GM18951 (cell line): ENCODE data around the gene MMP24OS.

Experiments used
- POLR2A ChIP-seq: IDR thresholded peaks from 4 replicates; pipeline ENCODE4 v1.6.1; 2011; ENCODE audit warnings: mild to moderate bottlenecking; ENCODE audit not compliant: insufficient read length, insufficient read depth; ENCODE audit errors: extremely low read depth
- in situ Hi-C: fragments of 300-500 bp; cut with MboI; formaldehyde crosslinking; loops from one replicate; pipeline ENCODE4 v1.12.0; 2022; ENCODE audit warnings: low sequenced_read_pairs, mixed read lengths, inconsistent platforms; ENCODE audit not compliant: unreplicated experiment

Gene MMP24OS

DNA sequence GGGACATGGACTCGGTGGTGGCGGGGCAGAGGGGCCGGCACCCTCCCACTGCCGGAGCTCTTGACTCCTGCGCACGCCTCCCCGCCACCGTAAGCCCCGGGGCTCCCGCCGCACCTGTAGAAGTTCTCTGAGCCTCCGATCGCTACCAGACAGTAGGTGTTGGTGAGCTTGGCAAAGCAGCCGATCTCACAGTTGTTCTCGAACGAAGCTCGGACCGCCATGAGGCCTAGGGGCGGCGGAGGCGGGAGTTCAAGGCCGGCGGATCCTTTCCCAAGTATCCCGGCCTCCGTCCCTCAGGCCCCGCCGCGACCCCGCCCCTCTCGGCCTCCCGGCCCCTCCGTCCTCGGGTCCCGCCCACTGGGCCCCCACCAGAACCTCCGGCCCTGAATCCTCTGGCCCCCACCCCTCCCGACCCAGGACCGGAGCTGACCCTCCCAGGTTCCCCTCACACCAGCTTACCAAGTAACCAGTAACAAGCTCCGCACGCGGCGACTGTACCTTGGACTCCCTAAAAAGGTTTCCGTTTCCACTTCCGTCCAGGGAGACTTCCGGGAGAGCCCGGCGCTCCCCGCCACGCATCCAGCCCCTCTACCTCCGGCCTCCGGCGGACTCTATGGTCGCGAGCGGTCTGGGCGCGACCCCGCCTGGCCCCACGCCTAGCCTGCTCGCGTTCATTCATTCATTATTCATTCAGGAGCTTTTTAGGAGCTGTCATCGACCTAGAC, 6.5 kb upstream of the MMP24OS start, which contains the start of gene EIF6:
Gene EIF6, minus strand, starts transcription at position 506 of the 725 bp plus-strand sequence. Its CDS starts 285 bp downstream, at position 221.
- in situ Hi-C loops, result no loop called here
- peak; percentile 81 for TF ChIP-seq POLR2A

GRCh38 chr20:35283441-35284266, 5.7 kb upstream of the MMP24OS start:
- in situ Hi-C loops, result no loop called here
- no peak for TF ChIP-seq POLR2A

GRCh38 chr20:35281506-35282101, 3.7 kb upstream of the MMP24OS start:
- no peak for TF ChIP-seq POLR2A
- in situ Hi-C loops, result no loop called here

DNA sequence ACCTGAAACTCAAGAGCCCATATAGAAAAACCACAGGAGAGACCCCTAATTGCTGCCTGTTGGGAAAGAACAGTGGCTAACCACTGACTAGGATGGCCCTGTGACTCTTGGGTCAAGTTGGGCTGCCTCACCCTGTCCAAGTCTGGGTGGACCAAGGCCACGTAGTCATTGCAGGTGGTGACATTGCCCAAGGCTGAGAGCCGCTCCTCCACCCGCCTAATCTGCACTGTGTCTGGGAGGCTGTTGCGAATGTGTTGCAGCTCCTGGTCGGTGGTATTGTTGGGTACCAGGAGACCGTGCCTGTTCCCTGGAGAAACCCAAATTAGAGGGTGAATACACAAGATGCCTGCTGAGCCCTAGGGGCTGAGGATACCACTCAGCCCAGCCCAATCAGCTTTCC, 2.6 kb upstream of the MMP24OS start:
- TF ChIP-seq POLR2A, result no peak
- in situ Hi-C loops, result no loop called here

GRCh38 chr20:35279533-35280174, 1.7 kb upstream of the MMP24OS start:
- in situ Hi-C loops, result no loop called here

GRCh38 chr20:35279040-35279439, 1.1 kb upstream of the MMP24OS start:
- no peak for TF ChIP-seq POLR2A
- in situ Hi-C loops, result no loop called here

More at GRCh38 chr20:35279533-35280174, 1.7 kb upstream of the MMP24OS start:
- no peak for TF ChIP-seq POLR2A

- TF ChIP-seq POLR2A, result no peak
- in situ Hi-C loops, result no loop called here
Observed at GRCh38 chr20:35277127-35277526, 795 bp downstream of the MMP24OS start.

DNA sequence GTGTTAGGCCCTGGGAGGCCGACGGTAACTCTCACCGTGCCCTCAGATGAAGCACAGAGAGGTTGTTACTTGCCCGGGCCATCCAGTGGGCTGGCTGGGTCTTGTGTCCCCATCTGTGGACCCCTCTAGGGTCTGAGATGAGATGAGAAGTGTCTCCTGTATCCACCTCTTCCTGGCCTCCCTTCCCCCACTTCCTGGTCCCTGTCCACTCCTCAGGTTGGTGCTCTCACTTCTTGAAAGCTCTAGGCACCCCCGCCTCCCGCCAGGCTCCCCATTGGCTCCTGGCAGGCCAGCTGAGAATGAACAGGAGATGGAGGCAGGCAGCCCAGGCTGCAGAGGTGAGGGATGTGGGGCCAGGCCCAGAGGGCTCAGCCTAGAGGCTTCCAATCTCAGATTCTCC, 1.5 kb downstream of the MMP24OS start:
- in situ Hi-C loops, result no loop called here
- no peak for TF ChIP-seq POLR2A

DNA sequence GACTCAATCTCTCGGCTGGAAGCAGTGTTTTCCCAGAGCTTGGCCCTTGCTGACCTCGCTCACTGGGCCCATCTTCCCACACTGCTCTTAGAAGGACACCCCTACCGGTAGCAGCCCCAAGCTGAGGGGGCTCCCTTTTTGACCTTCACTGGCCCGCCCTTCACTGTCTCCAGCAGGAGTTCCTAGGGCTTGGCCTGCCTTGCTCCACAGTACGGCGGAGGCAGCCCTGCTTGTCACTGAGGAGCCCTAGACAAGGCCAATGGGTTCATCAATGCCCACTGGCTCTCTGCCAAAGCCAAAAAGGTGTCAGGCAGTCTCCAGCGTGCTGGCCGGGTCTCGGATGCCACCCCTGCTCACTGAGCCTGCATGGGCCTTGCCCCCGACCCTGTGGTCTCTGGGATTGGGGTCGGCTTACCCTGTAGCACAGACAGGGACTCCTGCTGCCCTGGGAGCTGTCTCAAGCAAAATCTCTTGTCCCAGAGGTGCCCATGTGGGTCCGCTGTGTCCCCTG, 2.1 kb downstream of the MMP24OS start:
- in situ Hi-C loops, result no loop called here
- TF ChIP-seq POLR2A, result no peak

DNA sequence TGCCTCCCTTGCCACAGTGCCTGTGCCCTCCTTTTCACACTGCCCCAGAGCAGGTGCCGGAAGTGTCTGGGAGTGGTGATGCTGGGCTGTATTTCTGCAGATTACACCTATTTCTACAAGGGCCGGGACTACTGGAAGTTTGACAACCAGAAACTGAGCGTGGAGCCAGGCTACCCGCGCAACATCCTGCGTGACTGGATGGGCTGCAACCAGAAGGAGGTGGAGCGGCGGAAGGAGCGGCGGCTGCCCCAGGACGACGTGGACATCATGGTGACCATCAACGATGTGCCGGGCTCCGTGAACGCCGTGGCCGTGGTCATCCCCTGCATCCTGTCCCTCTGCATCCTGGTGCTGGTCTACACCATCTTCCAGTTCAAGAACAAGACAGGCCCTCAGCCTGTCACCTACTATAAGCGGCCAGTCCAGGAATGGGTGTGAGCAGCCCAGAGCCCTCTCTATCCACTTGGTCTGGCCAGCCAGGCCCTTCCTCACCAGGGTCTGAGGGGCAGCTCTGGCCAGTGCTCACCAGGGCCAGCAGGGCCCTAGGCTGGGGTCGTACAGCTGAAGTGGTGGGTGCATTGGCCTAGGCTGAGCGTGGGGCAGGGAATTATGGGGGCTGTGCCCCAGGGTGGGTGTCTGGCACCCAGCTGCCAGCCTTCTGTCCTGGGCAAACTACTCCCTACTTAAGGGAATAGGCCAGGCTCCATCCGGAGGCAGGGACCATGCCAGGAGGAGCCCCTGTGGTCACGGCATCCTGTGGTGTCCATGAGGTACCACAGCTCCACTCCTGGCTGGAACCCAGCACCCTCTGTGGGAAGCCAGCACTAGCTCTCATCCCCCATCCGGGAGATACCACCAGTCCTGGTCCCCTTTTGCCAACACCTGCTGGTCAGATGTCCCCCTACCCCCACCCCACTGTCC, 3.5 kb downstream of the MMP24OS start:
- TF ChIP-seq POLR2A, result peak; percentile 18

GRCh38 chr20:35273449-35274171, 4.3 kb downstream of the MMP24OS start:
- TF ChIP-seq POLR2A, result no peak
- in situ Hi-C loops, result no loop called here

More for the DNA sequence above, 3.5 kb downstream of the MMP24OS start:
- in situ Hi-C loops, result no loop called here
